Measurements from ENCODE around the gene NAA80. TPM values are rescaled to one million over a fixed set of nuclear protein-coding genes. Genes with fewer than 3 reads are reported as not detected.
A peak's percentile ranks its signal among the peaks of the same experiment; 100 is the strongest.
"Not testable (repeated sequence)": the region's sequence is repeated elsewhere in the genome, so short reads cannot be mapped to it uniquely, and the experiment has no call there.

The NAA80 gene
- total and polyA plus RNA-seq, 8 donors = 3.1 to 107 (median 17.0) TPM

- DNase-seq = no peak
- Histone ChIP-seq H3K4me3 (no peak overlapping the region), H3K36me3 (peaks cover 34 to 45% (median 44%) of the 10 kb centered on the region in 4 donors), H3K9me3 (no peaks in the 10 kb centered on the region), H3K4me1 (peaks cover 22 to 33% (median 31%) of the 10 kb centered on the region in 4 donors), H3K27ac (no peak overlapping the region), H3K27me3 (no peaks in the 10 kb centered on the region)
- TF ChIP-seq EP300 (IDR thresholded peaks at IDR 0.05) (no peak), POLR2AphosphoS5 (IDR thresholded peaks at IDR 0.05) (no peak), POLR2A (IDR thresholded peaks at IDR 0.05) (no peak)
- 60 to 86% (median 77%) methylated on average over 1 of the region's 1 CpG for WGBS, 5 donors
- intact Hi-C loops (cut with DNase I; ENCODE audit: low total_unique reads) = no loop called here
Measured at GRCh38 chr3:50287262-50287661, 11.9 kb downstream of the NAA80 start.

GRCh38 chr3:50286322-50287227 is 12.6 kb downstream of the NAA80 start:
- H3K27me3 ChIP-seq = no peaks in the 10 kb centered on the region
- intact Hi-C loops (cut with DNase I; ENCODE audit: low total_unique reads) = no loop called here
- no peak for DNase-seq
- 78 to 90% (median 83%) methylated on average over 26 to 28 of the region's 28 CpGs for WGBS, 5 donors
- no peak overlapping the region for H3K4me3 ChIP-seq
- peaks cover 22 to 28% (median 26%) of the 10 kb centered on the region in 4 donors for H3K4me1 ChIP-seq
- H3K9me3 ChIP-seq = no peaks in the 10 kb centered on the region
- no peak overlapping the region for H3K27ac ChIP-seq
- TF ChIP-seq POLR2AphosphoS5 (IDR thresholded peaks at IDR 0.05) (no peak), EP300 (IDR thresholded peaks at IDR 0.05) (no peak), CTCF (IDR thresholded peaks at IDR 0.05) (no peak), POLR2A (IDR thresholded peaks at IDR 0.05) (no peak)
- peaks cover 34 to 45% (median 44%) of the 10 kb centered on the region in 4 donors for H3K36me3 ChIP-seq

- H3K9me3 ChIP-seq; H3K4me3 ChIP-seq; H3K27ac ChIP-seq; DNase-seq; intact Hi-C loops (cut with DNase I; ENCODE audit: low total_unique reads); H3K27me3 ChIP-seq; H3K4me1 ChIP-seq: not testable (repeated sequence)
- WGBS, 5 donors = 81 to 87% (median 86%) methylated on average over 6 of the region's 6 CpGs
- peaks cover 20 to 32% (median 30%) of the 10 kb centered on the region in 4 donors for H3K36me3 ChIP-seq
Measured at GRCh38 chr3:50284121-50284520, 15.1 kb downstream of the NAA80 start.

- intact Hi-C loops (cut with DNase I; ENCODE audit: low total_unique reads) = loop anchor here (10.0 kb wide), 1 partner anchor 55 kb away; no protein-coding TSS in a partner anchor
- peaks cover 8 to 41% (median 19%) of the 10 kb centered on the region in 4 donors for H3K36me3 ChIP-seq
- no peak for TF ChIP-seq CTCF (IDR thresholded peaks at IDR 0.05)
- no peak for TF ChIP-seq POLR2A (IDR thresholded peaks at IDR 0.05)
- no peak for TF ChIP-seq POLR2AphosphoS5 (IDR thresholded peaks at IDR 0.05)
- TF ChIP-seq EP300 (IDR thresholded peaks at IDR 0.05) = no peak
- H3K9me3 ChIP-seq = no peaks in the 10 kb centered on the region
- WGBS, 5 donors = 85 to 96% (median 91%) methylated on average over 6 to 8 of the region's 8 CpGs
- H3K4me3 ChIP-seq = no peak overlapping the region
- DNase-seq = no peak
- H3K4me1 ChIP-seq = peaks cover 8 to 27% (median 17%) of the 10 kb centered on the region in 4 donors
- H3K27ac ChIP-seq = peak overlapping the region in 2 of 5 donors; percentile 22 to 27
- peaks cover 0 to 27% (median 18%) of the 10 kb centered on the region in 3 donors for H3K27me3 ChIP-seq
Measured at GRCh38 chr3:50279255-50280016, 19.8 kb downstream of the NAA80 start.

GRCh38 chr3:50278880-50279224 is 20.4 kb downstream of the NAA80 start, which contains the start of gene LSMEM2:
LSMEM2 (plus strand) TSS chr3:50279087; CDS start chr3:50279114, 27 bp downstream.
- peaks cover 13 to 33% (median 23%) of the 10 kb centered on the region in 4 donors for H3K4me1 ChIP-seq
- DNase-seq = no peak
- H3K4me3 ChIP-seq = no peak within 1 kb of the TSS
- H3K36me3 ChIP-seq = peaks cover 8 to 46% (median 19%) of the 10 kb centered on the region in 4 donors
- 14 to 54% (median 51%) methylated on average over 1 to 2 of the region's 2 CpGs for WGBS, 5 donors
- peak within 1 kb of the TSS in 2 of 5 donors; percentile 22 to 27 for H3K27ac ChIP-seq
- H3K27me3 ChIP-seq = peaks cover 0 to 33% (median 21%) of the 10 kb centered on the region in 3 donors
- intact Hi-C loops (cut with DNase I; ENCODE audit: low total_unique reads) = loop anchor here (10.0 kb wide), 1 partner anchor 54 kb away; no protein-coding TSS in a partner anchor
- no peaks in the 10 kb centered on the region for H3K9me3 ChIP-seq
- TF ChIP-seq POLR2A (IDR thresholded peaks at IDR 0.05) (no peak), EP300 (IDR thresholded peaks at IDR 0.05) (no peak), CTCF (IDR thresholded peaks at IDR 0.05) (no peak), POLR2AphosphoS5 (IDR thresholded peaks at IDR 0.05) (no peak)
